HepG2 (cell line): ENCODE results near the gene NEK8. TPM values are rescaled to one million over a fixed set of nuclear protein-coding genes. Genes with fewer than 3 reads are reported as not detected.

Experiments
- ELF4 ChIP-seq: sonication (generic); formaldehyde crosslinking; IDR thresholded peaks from 2 replicates; pipeline ENCODE4 v1.5.0; 2020; ENCODE audit warnings: missing genetic modification reagents, mild to moderate bottlenecking, moderate library complexity, borderline replicate concordance
- IRF9 ChIP-seq: sonication (generic); formaldehyde crosslinking; IDR thresholded peaks from 2 replicates; pipeline ENCODE4 v1.8.0; 2022; ENCODE audit warnings: missing genetic modification reagents, mild to moderate bottlenecking, borderline replicate concordance
- MBD4 ChIP-seq: IDR thresholded peaks from 2 replicates; pipeline ENCODE4 v1.6.1; 2012; ENCODE audit warnings: low read length, inconsistent platforms, borderline replicate concordance
- MTF1 ChIP-seq: sonication (generic); formaldehyde crosslinking; IDR thresholded peaks from 2 replicates; pipeline ENCODE4 v1.5.0; 2020; ENCODE audit warnings: missing genetic modification reagents
- MYC ChIP-seq: sonication (generic); formaldehyde crosslinking; IDR thresholded peaks from 2 replicates; pipeline ENCODE4 v1.9.0; 2021; ENCODE audit warnings: missing genetic modification reagents, borderline replicate concordance
- NCOR1 ChIP-seq: fragments of 200-600 bp; sonication (generic); IDR thresholded peaks from 2 replicates; pipeline ENCODE4 v1.7.0; 2017; ENCODE audit warnings: antibody characterized with exemption, low read length, borderline replicate concordance
- NFKB2 ChIP-seq: sonication (generic); formaldehyde crosslinking; IDR thresholded peaks from 2 replicates; pipeline ENCODE4 v1.4.0; 2020; ENCODE audit warnings: missing genetic modification reagents, borderline replicate concordance
- PITX1 ChIP-seq: sonication (generic); formaldehyde crosslinking; IDR thresholded peaks from 2 replicates; pipeline ENCODE4 v1.5.1; 2020; ENCODE audit warnings: mild to moderate bottlenecking, missing genetic modification reagents
- RAD51 ChIP-seq: fragments of 450-650 bp; IDR thresholded peaks from 2 replicates; pipeline ENCODE4 v1.6.1; 2016; ENCODE audit warnings: borderline replicate concordance
- REL ChIP-seq: sonication (generic); formaldehyde crosslinking; conservative IDR thresholded peaks from 2 replicates; pipeline ENCODE4 v1.8.0; 2022; ENCODE audit warnings: mild to moderate bottlenecking, missing genetic modification reagents, moderate library complexity
- RXRB ChIP-seq: IDR thresholded peaks from 2 replicates; pipeline ENCODE4 v1.6.1; 2016; ENCODE audit warnings: borderline replicate concordance, missing genetic modification reagents, missing compliant biosample characterization
- SOX13 ChIP-seq, 3 experiments: fragments of 450-650 bp in 1 of 3; sonication (generic) in 1 of 3; formaldehyde crosslinking in 1 of 3; IDR thresholded peaks in 2 of 3; conservative IDR thresholded peaks in 1 of 3; 2 replicates each; pipeline versions ENCODE4 v1.5.0 to v1.6.1; 2016 to 2020; ENCODE audit warnings: antibody characterized with exemption in 1 of 3, mild to moderate bottlenecking in 1 of 3, missing compliant biosample characterization in 1 of 3, missing genetic modification reagents in 1 of 3, moderate library complexity in 1 of 3
- STAT5B ChIP-seq: sonication (generic); formaldehyde crosslinking; IDR thresholded peaks from 2 replicates; pipeline ENCODE4 v1.4.0; 2020; ENCODE audit warnings: missing genetic modification reagents
- XBP1 ChIP-seq: sonication (generic); formaldehyde crosslinking; IDR thresholded peaks from 2 replicates; pipeline ENCODE4 v1.5.0; 2020; ENCODE audit warnings: missing genetic modification reagents
- ZFP37 ChIP-seq: sonication (generic); formaldehyde crosslinking; IDR thresholded peaks from 2 replicates; pipeline ENCODE4 v1.4.0; 2020; ENCODE audit warnings: missing genetic modification reagents, borderline replicate concordance
- ZNF260 ChIP-seq: sonication (generic); formaldehyde crosslinking; IDR thresholded peaks from 2 replicates; pipeline ENCODE4 v1.4.0; 2020; ENCODE audit warnings: missing genetic modification reagents, low read depth, mild to moderate bottlenecking, borderline replicate concordance
- ZNF282 ChIP-seq: fragments of 450-650 bp; IDR thresholded peaks from 2 replicates; pipeline ENCODE4 v1.6.1; 2018; ENCODE audit not compliant: partially characterized antibody
- ZNF547 ChIP-seq: sonication (generic); formaldehyde crosslinking; IDR thresholded peaks from 2 replicates; pipeline ENCODE4 v1.5.1; 2020; ENCODE audit warnings: mild to moderate bottlenecking, missing genetic modification reagents
- ZNF652 ChIP-seq: IDR thresholded peaks from 2 replicates; pipeline ENCODE4 v1.6.1; 2016; ENCODE audit warnings: low read depth, borderline replicate concordance
- ZNF713 ChIP-seq: sonication (generic); formaldehyde crosslinking; IDR thresholded peaks from 2 replicates; pipeline ENCODE4 v1.4.0; 2020; ENCODE audit warnings: mild to moderate bottlenecking, missing genetic modification reagents
- ZNF784 ChIP-seq: sonication (generic); formaldehyde crosslinking; IDR thresholded peaks from 2 replicates; pipeline ENCODE4 v1.5.1; 2020; ENCODE audit warnings: missing genetic modification reagents, mild to moderate bottlenecking, borderline replicate concordance
- polyA plus RNA-seq, 8 experiments: library from polyadenylated mRNA; depleted of rRNA in 3 of 8; stranded (reverse) in 7 of 8; unstranded in 1 of 8; fragments of >200 nt; fragmentation: Illumina TruSeq in 4 of 8; extraction: Trizol in 4 of 8; gene quantifications; 2 replicates each; pipeline versions ENCODE4 v1.2.1 to v1.2.3, GENCODE V29; 2011 to 2016; ENCODE audit warnings: low read depth in 4 of 8, missing spikeins in 1 of 8, mixed read lengths in 1 of 8; ENCODE audit not compliant: insufficient read depth in 1 of 8
- total RNA-seq, 5 experiments: library from RNA; depleted of rRNA; stranded (reverse); fragments of >200 nt; fragmentation: Illumina TruSeq; extraction: Trizol; gene quantifications; 2 replicates each; pipeline ENCODE4 v1.2.3, GENCODE V29; 2016; ENCODE audit warnings: low read depth in 1 of 5
- TF ChIP-seq, protein P1 (sequence below): sonication (generic); formaldehyde crosslinking; IDR thresholded peaks from 2 replicates; pipeline ENCODE4 v1.9.0; 2021; ENCODE audit warnings: missing genetic modification reagents, borderline replicate concordance
- TF ChIP-seq, protein P2 (sequence below): sonication (generic); formaldehyde crosslinking; IDR thresholded peaks from 2 replicates; pipeline ENCODE4 v1.9.0; 2021; ENCODE audit warnings: missing genetic modification reagents, mild to moderate bottlenecking, borderline replicate concordance

Gene NEK8
- total and polyA plus RNA-seq, 2 of the 13 experiments (the other 11 are each of a cell fraction or from before 2014, with no cell fraction given), result 5.8 to 13.5 TPM

GRCh38 chr17:28726627-28727491 lies 1.7 kb upstream of the NEK8 start (continued):
- no peak; the same call in 1 of the 2 replicates for TF ChIP-seq PITX1
- no peak for TF ChIP-seq MTF1 (CRISPR knock-in tag)
- no peak for TF ChIP-seq ZNF784 (CRISPR knock-in tag)
- peak; percentile 63; the same call in 1 of the 2 replicates for TF ChIP-seq ZFP37
- 0 out of 2 replicates have a peak, but pooled peaks have one; percentile 48 for TF ChIP-seq ZNF547 (CRISPR knock-in tag)
- no peak for TF ChIP-seq NCOR1
- TF ChIP-seq, protein P1, sequence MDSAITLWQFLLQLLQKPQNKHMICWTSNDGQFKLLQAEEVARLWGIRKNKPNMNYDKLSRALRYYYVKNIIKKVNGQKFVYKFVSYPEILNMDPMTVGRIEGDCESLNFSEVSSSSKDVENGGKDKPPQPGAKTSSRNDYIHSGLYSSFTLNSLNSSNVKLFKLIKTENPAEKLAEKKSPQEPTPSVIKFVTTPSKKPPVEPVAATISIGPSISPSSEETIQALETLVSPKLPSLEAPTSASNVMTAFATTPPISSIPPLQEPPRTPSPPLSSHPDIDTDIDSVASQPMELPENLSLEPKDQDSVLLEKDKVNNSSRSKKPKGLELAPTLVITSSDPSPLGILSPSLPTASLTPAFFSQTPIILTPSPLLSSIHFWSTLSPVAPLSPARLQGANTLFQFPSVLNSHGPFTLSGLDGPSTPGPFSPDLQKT (CRISPR knock-in tag), result no peak
- TF ChIP-seq RAD51, result no peak
- no peak for TF ChIP-seq ZNF713 (CRISPR knock-in tag)
- no peak; the same call in 1 of the 2 replicates for TF ChIP-seq NFKB2 (CRISPR knock-in tag)
- no peak; the same call in 1 of the 2 replicates for TF ChIP-seq RXRB (CRISPR knock-in tag)
- TF ChIP-seq XBP1 (CRISPR knock-in tag), result 0 out of 2 replicates have a peak, but pooled peaks have one; percentile 17
- TF ChIP-seq, protein P2, sequence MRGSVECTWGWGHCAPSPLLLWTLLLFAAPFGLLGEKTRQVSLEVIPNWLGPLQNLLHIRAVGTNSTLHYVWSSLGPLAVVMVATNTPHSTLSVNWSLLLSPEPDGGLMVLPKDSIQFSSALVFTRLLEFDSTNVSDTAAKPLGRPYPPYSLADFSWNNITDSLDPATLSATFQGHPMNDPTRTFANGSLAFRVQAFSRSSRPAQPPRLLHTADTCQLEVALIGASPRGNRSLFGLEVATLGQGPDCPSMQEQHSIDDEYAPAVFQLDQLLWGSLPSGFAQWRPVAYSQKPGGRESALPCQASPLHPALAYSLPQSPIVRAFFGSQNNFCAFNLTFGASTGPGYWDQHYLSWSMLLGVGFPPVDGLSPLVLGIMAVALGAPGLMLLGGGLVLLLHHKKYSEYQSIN (CRISPR knock-in tag), result no peak
- no peak for TF ChIP-seq ZNF282
- TF ChIP-seq REL (CRISPR knock-in tag), result no peak
- no peak for TF ChIP-seq IRF9 (CRISPR knock-in tag)
- no peak for TF ChIP-seq MBD4
- peak; percentile 77; the same call in 1 of the 2 replicates for TF ChIP-seq ZNF652 (CRISPR knock-in tag)
- TF ChIP-seq ELF4 (CRISPR knock-in tag), result no peak
- peak; percentile 87 for TF ChIP-seq MYC
- no peak for TF ChIP-seq ZNF260
- TF ChIP-seq SOX13 (IDR thresholded peaks at IDR 0.05), result no peak
- peak in 1 of 2 experiments; percentile 4; a peak in 1 of 4 replicates for TF ChIP-seq SOX13 (CRISPR knock-in tag; conservative IDR thresholded peaks at IDR 0.05 in 1 of 2, IDR thresholded peaks at IDR 0.05 in 1 of 2)
- TF ChIP-seq STAT5B (CRISPR knock-in tag), result no peak
